Progenitor cell of endocrine pancreas (in vitro differentiated cells): ENCODE results near the gene DENND1C. TPM values are rescaled to one million over a fixed set of nuclear protein-coding genes. Genes with fewer than 3 reads are reported as not detected.

Experiments used
- DNase-seq: peaks from one replicate; pipeline ENCODE4 v3.0.0; 2021; ENCODE audit warnings: low spot score; ENCODE audit not compliant: unreplicated experiment
- H3K27ac Mint-ChIP-seq: 2 replicates; pipeline ENCODE4 v1.8.0; 2021; ENCODE audit warnings: mild to moderate bottlenecking, moderate library complexity, mixed read lengths
- H3K27me3 Mint-ChIP-seq: 2 replicates; pipeline ENCODE4 v1.8.0; 2021; ENCODE audit warnings: mixed read lengths
- H3K36me3 Mint-ChIP-seq: 2 replicates; pipeline ENCODE4 v1.8.0; 2022; ENCODE audit warnings: mixed read lengths; ENCODE audit not compliant: insufficient read depth
- H3K4me1 Mint-ChIP-seq: 2 replicates; pipeline ENCODE4 v1.8.0; 2021; ENCODE audit warnings: low read depth, mixed read lengths
- H3K4me3 Mint-ChIP-seq: 2 replicates; pipeline ENCODE4 v1.8.0; 2021; ENCODE audit warnings: low read depth, mild to moderate bottlenecking, moderate library complexity, mixed read lengths
- H3K9me3 Mint-ChIP-seq: 2 replicates; pipeline ENCODE4 v1.8.0; 2021; ENCODE audit warnings: low read depth, mixed read lengths
- CTCF ChIP-seq: fragments of 200-600 bp; sonication (generic); IDR thresholded peaks from one replicate; pipeline ENCODE4 v1.5.0; 2021; ENCODE audit warnings: antibody characterized with exemption, mild to moderate bottlenecking; ENCODE audit not compliant: unreplicated experiment
- total RNA-seq: library from RNA; stranded (reverse); gene quantifications from 2 replicates; pipeline ENCODE4 v1.2.1, GENCODE V29; 2021

Gene DENND1C
- total RNA-seq, 1 donor from 2014 or later, result 0.67 TPM

GRCh38 chr19:6500837-6501739 lies 19.5 kb upstream of the DENND1C start:
- no peaks in the 10 kb centered on the region for H3K9me3 Mint-ChIP-seq
- H3K4me3 Mint-ChIP-seq, result peak overlapping the region; percentile 84
- H3K27ac Mint-ChIP-seq, result peak overlapping the region; percentile 81
- H3K27me3 Mint-ChIP-seq, result peaks cover 3% of the 10 kb centered on the region
- H3K4me1 Mint-ChIP-seq, result peaks cover 5% of the 10 kb centered on the region
- peaks cover 11% of the 10 kb centered on the region for H3K36me3 Mint-ChIP-seq
- no peak for DNase-seq
- TF ChIP-seq CTCF, result no peak

GRCh38 chr19:6499052-6499790 lies 17.6 kb upstream of the DENND1C start:
- Mint-ChIP-seq H3K27me3 (peaks cover 3% of the 10 kb centered on the region), H3K4me1 (peaks cover 5% of the 10 kb centered on the region), H3K27ac (no peak overlapping the region), H3K4me3 (no peak overlapping the region), H3K36me3 (peaks cover 19% of the 10 kb centered on the region), H3K9me3 (no peaks in the 10 kb centered on the region)
- DNase-seq, result no peak
- no peak for TF ChIP-seq CTCF

- no peak for TF ChIP-seq CTCF
- peaks cover 22% of the 10 kb centered on the region for H3K36me3 Mint-ChIP-seq
- H3K4me1 Mint-ChIP-seq, result peaks cover 5% of the 10 kb centered on the region
- no peak overlapping the region for H3K4me3 Mint-ChIP-seq
- no peaks in the 10 kb centered on the region for H3K9me3 Mint-ChIP-seq
- H3K27ac Mint-ChIP-seq, result no peak overlapping the region
- H3K27me3 Mint-ChIP-seq, result peaks cover 3% of the 10 kb centered on the region
- no peak for DNase-seq
These were observed 16.9 kb upstream of the DENND1C start for GRCh38 chr19:6498294-6499036.

- H3K4me3 Mint-ChIP-seq, result no peak overlapping the region
- no peak for TF ChIP-seq CTCF
- no peaks in the 10 kb centered on the region for H3K4me1 Mint-ChIP-seq
- H3K27me3 Mint-ChIP-seq, result no peaks in the 10 kb centered on the region
- H3K27ac Mint-ChIP-seq, result no peak overlapping the region
- peaks cover 4% of the 10 kb centered on the region for H3K9me3 Mint-ChIP-seq
- H3K36me3 Mint-ChIP-seq, result peaks cover 22% of the 10 kb centered on the region
- no peak for DNase-seq
These were observed 14.4 kb upstream of the DENND1C start for GRCh38 chr19:6495947-6496346.
